Fibroblast of mammary gland (primary cell): Measurements from ENCODE around the gene TRMT1.

Experiments used
- DNase-seq: peaks from one replicate; pipeline ENCODE4 v3.0.0-alpha.2; 2010; ENCODE audit warnings: low read depth
- H3K4me3 ChIP-seq: 2 replicates; pipeline ENCODE4 v1.5.1; 2011; ENCODE audit warnings: low read depth, mild to moderate bottlenecking, low read length, moderate library complexity; ENCODE audit not compliant: control insufficient read depth
- TF ChIP-seq, protein P1 (sequence below): conservative IDR thresholded peaks from 2 replicates; pipeline ENCODE4 v1.5.1; 2011; ENCODE audit warnings: low read depth, low read length, inconsistent platforms; ENCODE audit not compliant: control insufficient read depth, insufficient read depth

Gene TRMT1

DNA sequence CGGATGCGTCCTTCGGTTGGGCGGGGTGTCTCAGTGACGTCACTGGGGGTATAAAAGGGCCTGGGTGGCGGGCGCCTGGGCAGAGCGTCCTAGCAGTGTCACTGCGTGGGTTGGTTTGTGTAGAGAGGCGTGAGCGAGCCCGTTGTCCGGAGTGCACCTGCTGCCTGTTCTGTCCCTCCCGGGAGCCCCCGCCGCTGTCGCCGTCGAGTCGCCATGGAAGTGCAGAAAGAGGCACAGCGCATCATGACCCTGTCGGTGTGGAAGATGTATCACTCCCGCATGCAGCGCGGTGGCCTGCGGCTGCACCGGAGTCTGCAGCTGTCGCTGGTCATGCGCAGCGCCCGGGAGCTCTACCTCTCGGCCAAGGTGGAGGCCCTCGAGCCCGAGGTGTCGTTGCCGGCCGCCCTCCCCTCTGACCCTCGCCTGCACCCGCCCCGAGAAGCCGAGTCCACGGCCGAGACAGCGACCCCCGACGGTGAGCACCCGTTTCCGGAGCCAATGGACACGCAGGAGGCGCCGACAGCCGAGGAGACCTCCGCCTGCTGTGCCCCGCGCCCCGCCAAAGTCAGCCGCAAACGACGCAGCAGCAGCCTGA is 36.5 kb upstream of the TRMT1 start:
- peak; percentile 92 for DNase-seq
- TF ChIP-seq, protein P1, sequence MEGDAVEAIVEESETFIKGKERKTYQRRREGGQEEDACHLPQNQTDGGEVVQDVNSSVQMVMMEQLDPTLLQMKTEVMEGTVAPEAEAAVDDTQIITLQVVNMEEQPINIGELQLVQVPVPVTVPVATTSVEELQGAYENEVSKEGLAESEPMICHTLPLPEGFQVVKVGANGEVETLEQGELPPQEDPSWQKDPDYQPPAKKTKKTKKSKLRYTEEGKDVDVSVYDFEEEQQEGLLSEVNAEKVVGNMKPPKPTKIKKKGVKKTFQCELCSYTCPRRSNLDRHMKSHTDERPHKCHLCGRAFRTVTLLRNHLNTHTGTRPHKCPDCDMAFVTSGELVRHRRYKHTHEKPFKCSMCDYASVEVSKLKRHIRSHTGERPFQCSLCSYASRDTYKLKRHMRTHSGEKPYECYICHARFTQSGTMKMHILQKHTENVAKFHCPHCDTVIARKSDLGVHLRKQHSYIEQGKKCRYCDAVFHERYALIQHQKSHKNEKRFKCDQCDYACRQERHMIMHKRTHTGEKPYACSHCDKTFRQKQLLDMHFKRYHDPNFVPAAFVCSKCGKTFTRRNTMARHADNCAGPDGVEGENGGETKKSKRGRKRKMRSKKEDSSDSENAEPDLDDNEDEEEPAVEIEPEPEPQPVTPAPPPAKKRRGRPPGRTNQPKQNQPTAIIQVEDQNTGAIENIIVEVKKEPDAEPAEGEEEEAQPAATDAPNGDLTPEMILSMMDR, result no peak
- H3K4me3 ChIP-seq, result peak overlapping the region; percentile 94

DNA sequence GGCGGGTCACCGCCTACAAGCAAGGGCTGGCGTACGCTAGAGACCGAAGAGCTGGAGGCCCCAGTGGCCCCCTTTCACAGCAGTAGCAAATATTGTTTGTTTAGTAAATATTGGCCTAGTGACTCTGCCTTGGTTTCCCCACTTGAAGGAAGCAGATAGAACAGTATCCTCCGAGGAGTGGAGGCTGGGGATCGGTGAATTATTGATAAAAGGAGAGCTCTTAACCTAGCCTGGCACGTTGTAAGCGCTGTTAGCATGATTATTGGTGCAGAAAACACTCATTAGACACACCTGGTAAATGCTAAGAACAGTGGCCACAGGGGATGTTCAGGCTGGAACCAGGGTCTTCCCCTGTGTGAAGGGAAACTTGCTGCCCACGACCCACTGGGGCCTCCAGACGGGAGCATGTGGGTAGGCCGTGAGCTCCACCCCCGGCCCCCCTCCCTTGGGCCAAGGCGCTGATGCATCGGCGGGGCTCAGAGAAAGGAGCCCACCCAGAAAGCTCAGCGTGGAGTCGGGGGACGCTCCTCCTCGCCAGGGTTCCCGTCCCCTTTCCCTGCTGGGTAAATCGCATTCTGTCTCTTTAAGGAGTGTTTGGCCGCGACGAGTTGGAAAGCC is 35.9 kb upstream of the TRMT1 start:
- no peak for DNase-seq
- TF ChIP-seq, protein P1, result no peak
- H3K4me3 ChIP-seq, result peak overlapping the region; percentile 94

DNA sequence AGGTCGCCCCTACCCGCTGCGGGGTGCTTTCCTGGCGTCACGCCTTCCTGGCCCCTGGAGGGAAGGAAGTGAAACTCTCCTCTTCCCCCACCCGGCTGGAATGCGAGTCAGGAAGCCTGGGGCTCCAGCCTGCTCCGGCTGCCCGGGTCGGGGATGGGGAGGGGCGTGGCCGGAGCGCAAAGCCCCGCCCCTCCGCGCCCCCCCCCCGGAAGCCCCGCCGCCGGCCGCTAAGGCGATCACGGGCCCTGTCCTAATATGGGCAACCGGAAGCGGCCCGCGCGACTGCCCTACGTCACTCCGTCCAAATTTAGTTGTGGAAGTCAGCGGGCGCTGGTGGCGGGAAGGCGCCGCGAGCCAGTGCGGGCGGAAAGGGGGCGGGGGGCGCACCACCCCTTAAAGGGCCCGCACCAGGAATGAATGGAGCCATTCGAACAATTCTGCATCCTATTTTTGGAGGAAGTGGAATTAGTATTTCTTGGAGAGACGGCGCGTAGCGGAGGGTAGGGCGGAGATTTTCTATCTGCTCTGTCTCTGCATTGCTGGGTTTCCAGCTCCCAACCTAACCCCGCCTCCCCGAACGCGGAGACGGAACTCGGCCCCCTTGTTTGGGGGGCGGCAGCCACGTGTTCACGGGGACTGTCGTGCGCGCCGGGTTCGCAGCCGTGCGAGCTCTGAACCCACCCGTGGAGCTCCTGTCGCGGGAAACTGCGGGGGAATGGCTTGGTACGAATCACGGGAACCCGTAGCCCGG is 35.2 kb upstream of the TRMT1 start:
- peak overlapping the region; percentile 98 for H3K4me3 ChIP-seq
- TF ChIP-seq, protein P1, result no peak
- peak; percentile 95 for DNase-seq

DNA sequence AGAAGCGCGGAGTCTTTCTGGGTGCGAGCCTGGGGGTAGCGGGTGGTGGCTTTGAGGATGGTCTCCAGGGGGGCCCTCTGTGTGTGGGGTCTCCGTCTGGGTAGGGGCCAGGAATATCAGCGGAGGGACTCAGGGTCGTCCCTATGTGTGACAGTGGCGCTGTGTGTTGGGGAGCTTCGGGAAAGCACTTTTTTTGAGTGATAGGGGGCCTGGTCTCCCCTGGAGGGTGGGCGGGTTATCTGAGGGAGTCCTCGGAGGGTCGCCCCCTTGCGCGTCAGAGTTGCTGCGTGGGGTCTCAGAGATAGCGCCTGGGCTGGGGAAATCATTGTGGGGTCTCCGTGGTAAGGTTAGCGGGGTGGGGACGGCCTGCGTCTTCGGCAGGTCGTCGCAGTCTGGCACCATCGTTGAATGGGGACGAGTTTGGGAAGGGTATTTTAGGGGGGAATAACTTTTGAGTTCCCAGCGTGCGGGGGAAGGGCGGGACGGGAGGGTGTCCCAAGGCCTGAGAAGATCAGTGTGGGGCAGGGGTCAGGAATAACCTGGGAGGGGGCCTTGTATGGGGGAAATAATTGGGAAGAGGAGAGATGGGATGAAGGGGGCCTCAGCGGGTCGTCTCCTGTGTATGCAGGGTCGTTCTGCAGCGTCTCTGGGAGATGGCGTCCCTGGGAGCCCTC is 34.5 kb upstream of the TRMT1 start:
- TF ChIP-seq, protein P1, result no peak
- H3K4me3 ChIP-seq, result peak overlapping the region; percentile 98
- DNase-seq, result no peak

DNA sequence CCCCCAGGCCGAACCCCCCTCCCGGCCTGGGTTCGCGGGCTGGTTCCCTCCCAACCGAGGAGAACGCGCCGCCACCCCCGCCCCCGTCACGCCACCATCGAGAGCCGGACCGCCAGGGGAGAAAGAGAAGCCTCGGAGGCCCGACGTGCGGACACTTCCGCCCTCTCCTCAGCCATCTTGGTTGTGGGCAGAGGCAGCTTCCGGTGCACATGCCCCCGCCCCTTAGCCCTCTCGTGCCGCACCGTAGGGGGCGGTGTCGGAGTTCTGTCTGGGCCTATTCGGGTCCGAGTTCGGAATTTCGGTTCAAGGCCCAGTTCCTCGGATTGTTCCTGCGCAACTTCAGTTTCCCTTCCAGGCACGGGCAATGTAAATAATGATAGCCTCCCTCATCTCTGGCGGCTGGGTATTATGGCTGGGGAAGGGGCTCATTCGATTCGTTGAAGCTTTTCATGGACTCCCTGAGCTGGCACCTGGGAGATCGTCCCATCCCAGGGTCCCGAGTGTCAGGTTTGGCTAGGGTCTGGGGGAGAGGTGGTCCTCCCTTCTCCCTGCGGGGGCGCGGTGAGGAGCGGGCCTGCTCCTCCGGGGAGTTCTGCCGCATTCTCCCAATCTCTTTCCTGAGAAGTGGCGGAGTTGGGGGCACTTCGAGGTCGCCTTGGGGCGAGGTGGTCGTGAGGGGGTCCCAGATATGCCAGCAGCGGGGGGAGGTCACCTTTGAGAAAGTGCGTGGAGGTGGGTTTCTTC is 33.8 kb upstream of the TRMT1 start, which contains the start of the genes IER2 and STX10:
Gene IER2 (plus strand): TSS at position 225 of the 744 bp plus-strand sequence. CDS start 2,776 bp downstream, outside the sequence.
Gene STX10 (minus strand): TSS at position 189 of the 744 bp plus-strand sequence. CDS start 202 bp downstream, outside the sequence.
- DNase-seq, result peak; percentile 92
- H3K4me3 ChIP-seq, result peak within 1 kb of the TSS; percentile 98
- TF ChIP-seq, protein P1, result peak; percentile 38
